SK-N-MC (cell line): ENCODE measurements around the gene FKBP1A.

ENCODE experiments used
- EZH2 ChIP-seq: fragments of 200-600 bp; sonication (generic); IDR thresholded peaks from one replicate; pipeline ENCODE4 v1.6.1; 2017; ENCODE audit warnings: antibody characterized with exemption
- POLR2AphosphoS5 ChIP-seq: IDR thresholded peaks from 2 replicates; pipeline ENCODE4 v1.6.1; 2012; ENCODE audit warnings: mild to moderate bottlenecking, low read depth, low read length, borderline replicate concordance

- TF ChIP-seq EZH2 (no peak), POLR2AphosphoS5 (no peak)
Observed at GRCh38 chr20:1374246-1374645, 18.6 kb downstream of the FKBP1A start.
